LNCaP clone FGC (cell line): ENCODE results near the gene TTC36.
A peak's percentile ranks its signal among the peaks of the same experiment; 100 is the strongest.

Experiments
- DNase-seq: peaks from one replicate; pipeline ENCODE4 v3.0.0-alpha.2; 2011; ENCODE audit warnings: low read depth
- H3K4me3 ChIP-seq: 2 replicates; pipeline ENCODE4 v1.5.1; 2011; ENCODE audit warnings: mild to moderate bottlenecking, low read depth, low read length, control low read depth
- TF ChIP-seq, protein P1 (sequence below): IDR thresholded peaks from 2 replicates; pipeline ENCODE4 v1.5.1; 2012; ENCODE audit warnings: mild to moderate bottlenecking; ENCODE audit not compliant: control insufficient read depth, insufficient read depth; ENCODE audit errors: extremely low read depth

Gene TTC36

DNA sequence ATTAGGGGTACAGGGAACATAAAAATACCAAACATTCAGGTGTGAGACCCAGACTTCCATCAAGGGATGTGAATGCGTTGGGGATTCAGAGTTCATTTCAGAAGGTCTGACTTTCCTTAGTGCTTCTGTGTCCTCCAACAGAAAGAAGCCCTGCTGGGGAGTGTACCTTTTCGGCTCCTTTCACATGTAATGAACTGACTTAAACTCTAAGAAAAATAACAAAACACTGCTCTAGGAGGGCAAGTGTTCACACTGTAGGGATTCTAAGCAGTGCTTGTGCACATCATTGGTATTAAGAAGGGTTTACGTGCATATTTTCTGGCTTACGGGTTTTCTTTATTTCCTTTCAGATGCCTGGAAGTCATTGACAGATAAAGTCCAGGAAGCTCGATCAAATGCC lies 15.7 kb upstream of the TTC36 start:
- DNase-seq = no peak
- H3K4me3 ChIP-seq = no peak overlapping the region
- TF ChIP-seq, protein P1, sequence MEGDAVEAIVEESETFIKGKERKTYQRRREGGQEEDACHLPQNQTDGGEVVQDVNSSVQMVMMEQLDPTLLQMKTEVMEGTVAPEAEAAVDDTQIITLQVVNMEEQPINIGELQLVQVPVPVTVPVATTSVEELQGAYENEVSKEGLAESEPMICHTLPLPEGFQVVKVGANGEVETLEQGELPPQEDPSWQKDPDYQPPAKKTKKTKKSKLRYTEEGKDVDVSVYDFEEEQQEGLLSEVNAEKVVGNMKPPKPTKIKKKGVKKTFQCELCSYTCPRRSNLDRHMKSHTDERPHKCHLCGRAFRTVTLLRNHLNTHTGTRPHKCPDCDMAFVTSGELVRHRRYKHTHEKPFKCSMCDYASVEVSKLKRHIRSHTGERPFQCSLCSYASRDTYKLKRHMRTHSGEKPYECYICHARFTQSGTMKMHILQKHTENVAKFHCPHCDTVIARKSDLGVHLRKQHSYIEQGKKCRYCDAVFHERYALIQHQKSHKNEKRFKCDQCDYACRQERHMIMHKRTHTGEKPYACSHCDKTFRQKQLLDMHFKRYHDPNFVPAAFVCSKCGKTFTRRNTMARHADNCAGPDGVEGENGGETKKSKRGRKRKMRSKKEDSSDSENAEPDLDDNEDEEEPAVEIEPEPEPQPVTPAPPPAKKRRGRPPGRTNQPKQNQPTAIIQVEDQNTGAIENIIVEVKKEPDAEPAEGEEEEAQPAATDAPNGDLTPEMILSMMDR = no peak

DNA sequence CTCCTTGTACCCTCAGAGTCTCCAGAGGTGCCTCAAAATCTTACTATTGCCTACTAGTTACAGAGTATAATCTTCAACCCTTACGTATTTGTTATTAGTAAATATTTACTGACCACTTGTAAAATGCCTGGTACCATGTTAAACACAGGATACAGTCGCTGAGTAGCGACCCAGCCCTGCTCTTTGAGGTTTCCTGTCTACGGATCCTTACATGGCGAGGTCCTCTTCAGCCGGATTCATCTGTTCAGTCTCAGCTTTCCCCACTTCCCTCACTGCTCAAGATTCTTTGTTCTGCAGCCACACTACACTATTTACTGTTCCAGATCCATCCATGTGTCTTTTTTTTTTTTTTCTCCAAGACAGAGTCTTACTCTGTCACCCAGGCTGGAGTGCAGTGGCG lies 13.2 kb upstream of the TTC36 start:
- no peak overlapping the region for H3K4me3 ChIP-seq
- no peak for DNase-seq

DNA sequence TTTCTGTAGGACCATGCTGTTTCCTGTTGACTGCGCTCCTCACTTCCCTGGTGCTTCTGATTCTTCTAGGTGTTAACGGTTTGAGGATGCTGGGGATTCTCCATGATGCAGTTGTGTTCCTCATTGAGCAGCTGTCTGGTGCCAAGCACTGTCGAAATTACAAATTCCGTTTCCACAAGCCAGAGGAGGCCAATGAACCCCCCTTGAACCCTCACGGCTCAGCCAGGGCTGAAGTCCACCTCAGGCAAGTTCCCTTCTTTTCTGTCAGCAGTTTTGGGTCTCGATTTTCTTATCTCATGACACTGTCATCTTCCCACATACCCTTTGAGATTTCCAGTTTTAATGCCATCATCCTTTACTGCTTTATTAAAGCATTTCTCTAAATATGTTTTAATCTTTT lies 7.7 kb upstream of the TTC36 start:
- TF ChIP-seq, protein P1 = no peak
- no peak for DNase-seq
- no peak overlapping the region for H3K4me3 ChIP-seq

More for the DNA sequence above, 13.2 kb upstream of the TTC36 start:
- TF ChIP-seq, protein P1 = no peak

DNA sequence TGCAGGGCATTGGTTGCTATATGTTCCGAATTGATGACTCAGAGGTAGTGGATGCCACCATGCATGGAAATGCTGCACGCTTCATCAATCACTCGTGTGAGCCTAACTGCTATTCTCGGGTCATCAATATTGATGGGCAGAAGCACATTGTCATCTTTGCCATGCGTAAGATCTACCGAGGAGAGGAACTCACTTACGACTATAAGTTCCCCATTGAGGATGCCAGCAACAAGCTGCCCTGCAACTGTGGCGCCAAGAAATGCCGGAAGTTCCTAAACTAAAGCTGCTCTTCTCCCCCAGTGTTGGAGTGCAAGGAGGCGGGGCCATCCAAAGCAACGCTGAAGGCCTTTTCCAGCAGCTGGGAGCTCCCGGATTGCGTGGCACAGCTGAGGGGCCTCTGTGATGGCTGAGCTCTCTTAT lies 5.4 kb upstream of the TTC36 start:
- H3K4me3 ChIP-seq = no peak overlapping the region
- DNase-seq = no peak
- TF ChIP-seq, protein P1 = no peak

DNA sequence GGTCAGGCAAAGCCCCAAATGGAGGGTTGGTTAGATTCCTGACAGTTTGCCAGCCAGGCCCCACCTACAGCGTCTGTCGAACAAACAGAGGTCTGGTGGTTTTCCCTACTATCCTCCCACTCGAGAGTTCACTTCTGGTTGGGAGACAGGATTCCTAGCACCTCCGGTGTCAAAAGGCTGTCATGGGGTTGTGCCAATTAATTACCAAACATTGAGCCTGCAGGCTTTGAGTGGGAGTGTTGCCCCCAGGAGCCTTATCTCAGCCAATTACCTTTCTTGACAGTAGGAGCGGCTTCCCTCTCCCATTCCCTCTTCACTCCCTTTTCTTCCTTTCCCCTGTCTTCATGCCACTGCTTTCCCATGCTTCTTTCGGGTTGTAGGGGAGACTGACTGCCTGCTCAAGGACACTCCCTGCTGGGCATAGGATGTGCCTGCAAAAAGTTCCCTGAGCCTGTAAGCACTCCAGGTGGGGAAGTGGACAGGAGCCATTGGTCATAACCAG lies 4.7 kb upstream of the TTC36 start:
- DNase-seq = no peak

DNA sequence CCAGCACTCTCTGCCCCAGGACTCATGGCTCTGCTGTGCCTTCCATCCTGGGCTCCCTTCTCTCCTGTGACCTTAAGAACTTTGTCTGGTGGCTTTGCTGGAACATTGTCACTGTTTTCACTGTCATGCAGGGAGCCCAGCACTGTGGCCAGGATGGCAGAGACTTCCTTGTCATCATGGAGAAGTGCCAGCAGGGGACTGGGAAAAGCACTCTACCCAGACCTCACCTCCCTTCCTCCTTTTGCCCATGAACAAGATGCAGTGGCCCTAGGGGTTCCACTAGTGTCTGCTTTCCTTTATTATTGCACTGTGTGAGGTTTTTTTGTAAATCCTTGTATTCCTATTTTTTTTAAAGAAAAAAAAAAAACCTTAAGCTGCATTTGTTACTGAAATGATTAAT lies 2.9 kb upstream of the TTC36 start:
- no peak for DNase-seq
- no peak overlapping the region for H3K4me3 ChIP-seq
- TF ChIP-seq, protein P1 = no peak

More for the DNA sequence above, 4.7 kb upstream of the TTC36 start:
- no peak overlapping the region for H3K4me3 ChIP-seq
- TF ChIP-seq, protein P1 = peak; percentile 61

DNA sequence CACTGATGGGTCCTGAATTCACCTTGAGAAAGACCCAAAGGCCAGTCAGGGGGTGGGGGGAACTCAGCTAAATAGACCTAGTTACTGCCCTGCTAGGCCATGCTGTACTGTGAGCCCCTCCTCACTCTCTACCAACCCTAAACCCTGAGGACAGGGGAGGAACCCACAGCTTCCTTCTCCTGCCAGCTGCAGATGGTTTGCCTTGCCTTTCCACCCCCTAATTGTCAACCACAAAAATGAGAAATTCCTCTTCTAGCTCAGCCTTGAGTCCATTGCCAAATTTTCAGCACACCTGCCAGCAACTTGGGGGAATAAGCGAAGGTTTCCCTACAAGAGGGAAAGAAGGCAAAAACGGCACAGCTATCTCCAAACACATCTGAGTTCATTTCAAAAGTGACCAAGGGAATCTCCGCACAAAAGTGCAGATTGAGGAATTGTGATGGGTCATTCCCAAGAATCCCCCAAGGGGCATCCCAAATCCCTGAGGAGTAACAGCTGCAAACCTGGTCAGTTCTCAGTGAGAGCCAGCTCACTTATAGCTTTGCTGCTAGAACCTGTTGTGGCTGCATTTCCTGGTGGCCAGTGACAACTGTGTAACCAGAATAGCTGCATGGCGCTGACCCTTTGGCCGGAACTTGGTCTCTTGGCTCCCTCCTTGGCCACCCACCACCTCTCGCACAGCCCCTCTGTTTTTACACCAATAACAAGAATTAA lies 2.4 kb upstream of the TTC36 start:
- H3K4me3 ChIP-seq = no peak overlapping the region
- TF ChIP-seq, protein P1 = no peak
- DNase-seq = no peak
